Activated CD8-positive, alpha-beta T cell treated with anti-CD3 and anti-CD28 coated beads for 36 hours (primary cell): ENCODE results near the gene C1orf105. TPM values are rescaled to one million over a fixed set of nuclear protein-coding genes. Genes with fewer than 3 reads are reported as not detected.

Source experiments
- ATAC-seq: fragments of 200-7000 bp; cut with Tn5 transposase; one replicate; pipeline ENCODE4 v1.10.0; 2021; ENCODE audit warnings: mild to moderate bottlenecking, moderate library complexity
- CTCF ChIA-PET: fragments of 350-600 bp; sonication (Branson Sonifier 250); formaldehyde crosslinking; loops from one replicate; lab custom pipeline; 2021; ENCODE audit warnings: antibody characterized with exemption; lab: Charles Lee
- POLR2A ChIA-PET: fragments of 350-600 bp; sonication (Branson Sonifier 250); formaldehyde crosslinking; loops from one replicate; lab custom pipeline; 2021; ENCODE audit warnings: antibody characterized with exemption; lab: Charles Lee
- DNase-seq: peaks from one replicate; pipeline ENCODE4 v3.0.0-alpha.2; 2020
- H3K27ac Mint-ChIP-seq: one replicate; pipeline ENCODE4 v1.8.0; 2021; ENCODE audit warnings: mild to moderate bottlenecking, mixed read lengths
- H3K27me3 Mint-ChIP-seq: one replicate; pipeline ENCODE4 v1.8.0; 2021; ENCODE audit warnings: mixed read lengths
- H3K36me3 Mint-ChIP-seq: one replicate; pipeline ENCODE4 v1.8.0; 2021; ENCODE audit warnings: low read depth, mixed read lengths
- H3K4me1 Mint-ChIP-seq: one replicate; pipeline ENCODE4 v1.8.0; 2021; ENCODE audit warnings: low read depth, mixed read lengths
- H3K4me3 Mint-ChIP-seq: one replicate; pipeline ENCODE4 v1.8.0; 2021; ENCODE audit warnings: mild to moderate bottlenecking, moderate library complexity, mixed read lengths
- H3K9me3 Mint-ChIP-seq: one replicate; pipeline ENCODE4 v1.8.0; 2021; ENCODE audit warnings: mixed read lengths
- CTCF ChIP-seq: fragments of 200-600 bp; IDR thresholded peaks from one replicate; pipeline ENCODE4 v1.8.0; 2022; ENCODE audit warnings: antibody characterized with exemption, mild to moderate bottlenecking
- intact Hi-C: fragments of 100-400 bp; cut with micrococcal nuclease; formaldehyde crosslinking; loops from one replicate; pipeline ENCODE4 v1.10.0; 2022
- total RNA-seq, 2 experiments: library from RNA; stranded (reverse); gene quantifications; one replicate each; pipeline ENCODE4 v1.2.3, GENCODE V29; 2021

C1orf105 gene
- total RNA-seq, 2 experiments from 2014 or later, result not detected

GRCh38 chr1:172507741-172508140 lies 87.3 kb downstream of the C1orf105 start:
- DNase-seq, result no peak
- no peaks in the 10 kb centered on the region for H3K36me3 Mint-ChIP-seq
- H3K9me3 Mint-ChIP-seq, result no peaks in the 10 kb centered on the region
- intact Hi-C loops, result no loop called here
- POLR2A ChIA-PET, result interaction anchor here (0.6 kb wide), 1 partner anchor 282 kb away, joined by 3 read pairs; no protein-coding TSS in a partner anchor
- CTCF ChIA-PET, result interaction anchor here (0.8 to 1.0 kb wide), 2 partner anchors 20 to 34 kb away, joined by 3 read pairs; no protein-coding TSS in a partner anchor
- no peaks in the 10 kb centered on the region for H3K4me1 Mint-ChIP-seq
- H3K27ac Mint-ChIP-seq, result no peak overlapping the region
- no peak overlapping the region for H3K4me3 Mint-ChIP-seq
- peaks cover 8% of the 10 kb centered on the region for H3K27me3 Mint-ChIP-seq
- no peak for TF ChIP-seq CTCF
- ATAC-seq, result no peak

GRCh38 chr1:172510479-172510878 lies 90.0 kb downstream of the C1orf105 start:
- no peaks in the 10 kb centered on the region for H3K36me3 Mint-ChIP-seq
- DNase-seq, result no peak
- ChIA-PET CTCF (interaction anchor here (1.0 kb wide), 1 partner anchor 32 kb away, joined by 3 read pairs; no protein-coding TSS in a partner anchor), POLR2A (interaction anchor here (0.8 kb wide), 1 partner anchor 26 kb away, joined by 3 read pairs; no protein-coding TSS in a partner anchor)
- no peak for ATAC-seq
- H3K27me3 Mint-ChIP-seq, result peaks cover 4% of the 10 kb centered on the region
- H3K9me3 Mint-ChIP-seq, result no peaks in the 10 kb centered on the region
- H3K4me1 Mint-ChIP-seq, result no peaks in the 10 kb centered on the region
- no peak overlapping the region for H3K4me3 Mint-ChIP-seq
- TF ChIP-seq CTCF, result no peak
- H3K27ac Mint-ChIP-seq, result no peak overlapping the region
- intact Hi-C loops, result no loop called here

GRCh38 chr1:172512591-172512990 lies 92.1 kb downstream of the C1orf105 start:
- no peak overlapping the region for H3K27ac Mint-ChIP-seq
- H3K4me3 Mint-ChIP-seq, result no peak overlapping the region
- no peak for TF ChIP-seq CTCF
- POLR2A ChIA-PET, result no interaction called here
- ATAC-seq, result no peak
- H3K36me3 Mint-ChIP-seq, result no peaks in the 10 kb centered on the region
- intact Hi-C loops, result no loop called here
- no peak for DNase-seq
- no peaks in the 10 kb centered on the region for H3K4me1 Mint-ChIP-seq
- CTCF ChIA-PET, result interaction anchor here (0.6 kb wide), 1 partner anchor 58 kb away, joined by 3 read pairs; no protein-coding TSS in a partner anchor
- H3K9me3 Mint-ChIP-seq, result no peaks in the 10 kb centered on the region
- H3K27me3 Mint-ChIP-seq, result peaks cover 4% of the 10 kb centered on the region

- DNase-seq (no peak), ATAC-seq (no peak)
- intact Hi-C loops, result no loop called here
- Mint-ChIP-seq H3K27me3 (peaks cover 4% of the 10 kb centered on the region), H3K27ac (no peak overlapping the region), H3K9me3 (no peaks in the 10 kb centered on the region), H3K4me3 (no peak overlapping the region), H3K36me3 (no peaks in the 10 kb centered on the region), H3K4me1 (no peaks in the 10 kb centered on the region)
- TF ChIP-seq CTCF, result no peak
- CTCF ChIA-PET, result no interaction called here
- POLR2A ChIA-PET, result no interaction called here
These were observed 93.0 kb downstream of the C1orf105 start for GRCh38 chr1:172513479-172513878.

- H3K27ac Mint-ChIP-seq, result no peak overlapping the region
- H3K4me1 Mint-ChIP-seq, result no peaks in the 10 kb centered on the region
- ChIA-PET CTCF (no interaction called here), POLR2A (no interaction called here)
- ATAC-seq (no peak), DNase-seq (no peak)
- H3K36me3 Mint-ChIP-seq, result no peaks in the 10 kb centered on the region
- no peak overlapping the region for H3K4me3 Mint-ChIP-seq
- H3K9me3 Mint-ChIP-seq, result no peaks in the 10 kb centered on the region
- H3K27me3 Mint-ChIP-seq, result peaks cover 4% of the 10 kb centered on the region
- no peak for TF ChIP-seq CTCF
- intact Hi-C loops, result no loop called here
These were observed 93.6 kb downstream of the C1orf105 start for GRCh38 chr1:172514108-172514507.
